ENCODE measurements around the gene GPATCH11.

DNA sequence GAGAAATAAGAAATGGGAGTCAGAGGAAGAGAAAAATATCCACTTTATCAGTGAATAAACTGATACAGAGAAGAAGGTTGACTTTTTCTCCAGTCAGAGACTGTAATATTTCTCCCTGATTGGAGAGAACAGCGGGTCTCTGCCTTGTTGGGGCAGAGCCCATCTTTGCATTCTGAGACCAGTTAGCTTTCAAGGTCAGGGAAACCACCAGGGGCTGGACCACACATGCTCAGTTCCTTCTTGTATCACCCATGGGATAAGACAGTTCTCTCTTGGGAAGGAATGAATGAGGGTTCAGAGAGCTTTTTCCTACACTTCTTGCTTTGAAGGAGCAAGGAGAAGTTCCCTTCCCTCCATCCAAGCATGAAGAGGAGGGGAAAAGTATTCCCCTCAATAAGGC, 12.2 kb downstream of the GPATCH11 start:
- TF ChIP-seq TAF1 (IDR thresholded peaks at IDR 0.05; ENCODE audit: borderline replicate concordance, insufficient read depth, low read length): no peak
- no peak for TF ChIP-seq POLR2AphosphoS5 (IDR thresholded peaks at IDR 0.05; ENCODE audit: low read depth, low read length)
- TF ChIP-seq, protein P1, sequence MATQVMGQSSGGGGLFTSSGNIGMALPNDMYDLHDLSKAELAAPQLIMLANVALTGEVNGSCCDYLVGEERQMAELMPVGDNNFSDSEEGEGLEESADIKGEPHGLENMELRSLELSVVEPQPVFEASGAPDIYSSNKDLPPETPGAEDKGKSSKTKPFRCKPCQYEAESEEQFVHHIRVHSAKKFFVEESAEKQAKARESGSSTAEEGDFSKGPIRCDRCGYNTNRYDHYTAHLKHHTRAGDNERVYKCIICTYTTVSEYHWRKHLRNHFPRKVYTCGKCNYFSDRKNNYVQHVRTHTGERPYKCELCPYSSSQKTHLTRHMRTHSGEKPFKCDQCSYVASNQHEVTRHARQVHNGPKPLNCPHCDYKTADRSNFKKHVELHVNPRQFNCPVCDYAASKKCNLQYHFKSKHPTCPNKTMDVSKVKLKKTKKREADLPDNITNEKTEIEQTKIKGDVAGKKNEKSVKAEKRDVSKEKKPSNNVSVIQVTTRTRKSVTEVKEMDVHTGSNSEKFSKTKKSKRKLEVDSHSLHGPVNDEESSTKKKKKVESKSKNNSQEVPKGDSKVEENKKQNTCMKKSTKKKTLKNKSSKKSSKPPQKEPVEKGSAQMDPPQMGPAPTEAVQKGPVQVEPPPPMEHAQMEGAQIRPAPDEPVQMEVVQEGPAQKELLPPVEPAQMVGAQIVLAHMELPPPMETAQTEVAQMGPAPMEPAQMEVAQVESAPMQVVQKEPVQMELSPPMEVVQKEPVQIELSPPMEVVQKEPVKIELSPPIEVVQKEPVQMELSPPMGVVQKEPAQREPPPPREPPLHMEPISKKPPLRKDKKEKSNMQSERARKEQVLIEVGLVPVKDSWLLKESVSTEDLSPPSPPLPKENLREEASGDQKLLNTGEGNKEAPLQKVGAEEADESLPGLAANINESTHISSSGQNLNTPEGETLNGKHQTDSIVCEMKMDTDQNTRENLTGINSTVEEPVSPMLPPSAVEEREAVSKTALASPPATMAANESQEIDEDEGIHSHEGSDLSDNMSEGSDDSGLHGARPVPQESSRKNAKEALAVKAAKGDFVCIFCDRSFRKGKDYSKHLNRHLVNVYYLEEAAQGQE (IDR thresholded peaks at IDR 0.05; ENCODE audit: insufficient read depth in 1 of 2, low read depth in 2 of 2, low read length in 2 of 2): no peak
- TF ChIP-seq SIN3A (IDR thresholded peaks at IDR 0.05; ENCODE audit: borderline replicate concordance, insufficient read depth, low read length): no peak
